ENCODE data around the gene SIK2. TPM values are rescaled to one million over a fixed set of nuclear protein-coding genes. Genes with fewer than 3 reads are reported as not detected.

Gene SIK2
- total RNA-seq, 4 donors from 2014 or later, result 6.1 to 24.3 (median 9.5) TPM

DNA sequence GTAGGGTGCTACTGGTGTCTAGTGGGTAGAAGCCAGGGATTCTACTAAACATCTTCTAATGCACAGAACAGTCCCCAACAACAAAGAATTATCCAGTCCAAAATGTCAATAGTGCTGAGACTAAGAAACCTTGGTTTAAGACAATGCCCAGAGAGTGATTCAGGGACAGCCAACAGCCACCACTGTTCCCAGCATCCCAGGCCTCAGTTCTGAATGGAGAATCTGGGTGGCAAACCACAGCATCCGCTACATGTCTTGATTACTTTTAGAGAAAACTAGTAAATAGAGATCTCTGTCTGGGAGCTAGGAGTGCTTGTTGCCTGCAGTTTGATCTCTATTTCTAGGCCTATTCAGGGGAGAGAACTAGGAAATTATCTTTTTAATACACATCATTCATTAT is 20.9 kb upstream of the SIK2 start:
- intact Hi-C loops (cut with DNase I), result no loop called here
- WGBS, 2 donors, result 91 to 100% methylated on average over 1 of the region's 1 CpG
- DNase-seq, result no peak
- no peaks in the 10 kb centered on the region for H3K27me3 ChIP-seq
- no peak for TF ChIP-seq POLR2A (IDR thresholded peaks at IDR 0.05)
- TF ChIP-seq, protein P1, sequence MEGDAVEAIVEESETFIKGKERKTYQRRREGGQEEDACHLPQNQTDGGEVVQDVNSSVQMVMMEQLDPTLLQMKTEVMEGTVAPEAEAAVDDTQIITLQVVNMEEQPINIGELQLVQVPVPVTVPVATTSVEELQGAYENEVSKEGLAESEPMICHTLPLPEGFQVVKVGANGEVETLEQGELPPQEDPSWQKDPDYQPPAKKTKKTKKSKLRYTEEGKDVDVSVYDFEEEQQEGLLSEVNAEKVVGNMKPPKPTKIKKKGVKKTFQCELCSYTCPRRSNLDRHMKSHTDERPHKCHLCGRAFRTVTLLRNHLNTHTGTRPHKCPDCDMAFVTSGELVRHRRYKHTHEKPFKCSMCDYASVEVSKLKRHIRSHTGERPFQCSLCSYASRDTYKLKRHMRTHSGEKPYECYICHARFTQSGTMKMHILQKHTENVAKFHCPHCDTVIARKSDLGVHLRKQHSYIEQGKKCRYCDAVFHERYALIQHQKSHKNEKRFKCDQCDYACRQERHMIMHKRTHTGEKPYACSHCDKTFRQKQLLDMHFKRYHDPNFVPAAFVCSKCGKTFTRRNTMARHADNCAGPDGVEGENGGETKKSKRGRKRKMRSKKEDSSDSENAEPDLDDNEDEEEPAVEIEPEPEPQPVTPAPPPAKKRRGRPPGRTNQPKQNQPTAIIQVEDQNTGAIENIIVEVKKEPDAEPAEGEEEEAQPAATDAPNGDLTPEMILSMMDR (IDR thresholded peaks at IDR 0.05), result no peak
- no peak overlapping the region for H3K27ac ChIP-seq
- no peak overlapping the region for H3K4me3 ChIP-seq
- H3K9me3 ChIP-seq, result no peaks in the 10 kb centered on the region
- no peaks in the 10 kb centered on the region for H3K36me3 ChIP-seq
- peaks cover 0 to 9% (median 0%) of the 10 kb centered on the region in 3 donors for H3K4me1 ChIP-seq

GRCh38 chr11:111582163-111582562 is 20.1 kb upstream of the SIK2 start:
- intact Hi-C loops (cut with DNase I), result no loop called here
- no peak overlapping the region for H3K27ac ChIP-seq
- no peaks in the 10 kb centered on the region for H3K36me3 ChIP-seq
- no peak overlapping the region for H3K4me3 ChIP-seq
- TF ChIP-seq POLR2A (IDR thresholded peaks at IDR 0.05), result no peak
- TF ChIP-seq, protein P1 (IDR thresholded peaks at IDR 0.05), result no peak
- H3K4me1 ChIP-seq, result peaks cover 0 to 9% (median 0%) of the 10 kb centered on the region in 3 donors
- no peaks in the 10 kb centered on the region for H3K9me3 ChIP-seq
- no peak for DNase-seq
- no peaks in the 10 kb centered on the region for H3K27me3 ChIP-seq

GRCh38 chr11:111582881-111583280 is 19.4 kb upstream of the SIK2 start:
- H3K4me3 ChIP-seq, result no peak overlapping the region
- H3K27ac ChIP-seq, result no peak overlapping the region
- no peaks in the 10 kb centered on the region for H3K36me3 ChIP-seq
- H3K4me1 ChIP-seq, result peaks cover 0 to 9% (median 0%) of the 10 kb centered on the region in 3 donors
- no peaks in the 10 kb centered on the region for H3K27me3 ChIP-seq
- 63 to 68% methylated on average over 4 of the region's 4 CpGs for WGBS, 2 donors
- intact Hi-C loops (cut with DNase I), result no loop called here
- TF ChIP-seq POLR2A (IDR thresholded peaks at IDR 0.05), result no peak
- TF ChIP-seq, protein P1 (IDR thresholded peaks at IDR 0.05), result no peak
- no peaks in the 10 kb centered on the region for H3K9me3 ChIP-seq
- no peak for DNase-seq

DNA sequence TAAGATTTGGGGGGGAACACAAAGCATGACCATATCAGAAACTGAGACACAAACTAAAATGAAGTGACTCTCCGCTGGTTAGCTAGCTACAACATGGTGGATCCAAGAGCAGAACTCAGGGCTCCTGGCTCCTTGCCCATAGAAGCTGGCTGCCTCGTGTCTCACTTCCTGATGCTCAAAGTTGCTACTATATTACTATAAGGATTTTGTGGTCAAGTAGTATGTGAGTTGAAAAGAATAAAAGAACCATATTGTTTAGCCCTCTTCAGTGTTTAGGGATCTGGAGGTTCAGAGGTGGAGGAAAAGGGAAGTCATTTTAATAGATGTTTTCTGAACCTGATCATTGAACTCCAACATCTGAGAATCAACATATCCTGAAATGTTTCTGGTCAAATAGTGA is 16.9 kb upstream of the SIK2 start:
- no peak for DNase-seq
- H3K27ac ChIP-seq, result no peak overlapping the region
- no peaks in the 10 kb centered on the region for H3K9me3 ChIP-seq
- TF ChIP-seq POLR2A (IDR thresholded peaks at IDR 0.05), result no peak
- H3K4me1 ChIP-seq, result peaks cover 0 to 9% (median 0%) of the 10 kb centered on the region in 3 donors
- intact Hi-C loops (cut with DNase I), result no loop called here
- 38 to 44% methylated on average over 2 of the region's 2 CpGs for WGBS, 2 donors
- H3K27me3 ChIP-seq, result no peaks in the 10 kb centered on the region
- no peaks in the 10 kb centered on the region for H3K36me3 ChIP-seq
- no peak overlapping the region for H3K4me3 ChIP-seq

- Histone ChIP-seq H3K4me1 (peaks cover 0 to 9% (median 0%) of the 10 kb centered on the region in 3 donors), H3K27me3 (no peaks in the 10 kb centered on the region), H3K36me3 (no peaks in the 10 kb centered on the region), H3K4me3 (no peak overlapping the region), H3K9me3 (no peaks in the 10 kb centered on the region), H3K27ac (no peak overlapping the region)
- no peak for DNase-seq
- intact Hi-C loops (cut with DNase I), result no loop called here
- TF ChIP-seq POLR2A (IDR thresholded peaks at IDR 0.05), result no peak
- TF ChIP-seq, protein P1 (IDR thresholded peaks at IDR 0.05), result peak in 5 of 6 experiments; percentile 43 to 67 (median 53)
- WGBS, 2 donors, result 23 to 30% methylated on average over 1 of the region's 1 CpG
These were observed 15.8 kb upstream of the SIK2 start for GRCh38 chr11:111586388-111586831.

DNA sequence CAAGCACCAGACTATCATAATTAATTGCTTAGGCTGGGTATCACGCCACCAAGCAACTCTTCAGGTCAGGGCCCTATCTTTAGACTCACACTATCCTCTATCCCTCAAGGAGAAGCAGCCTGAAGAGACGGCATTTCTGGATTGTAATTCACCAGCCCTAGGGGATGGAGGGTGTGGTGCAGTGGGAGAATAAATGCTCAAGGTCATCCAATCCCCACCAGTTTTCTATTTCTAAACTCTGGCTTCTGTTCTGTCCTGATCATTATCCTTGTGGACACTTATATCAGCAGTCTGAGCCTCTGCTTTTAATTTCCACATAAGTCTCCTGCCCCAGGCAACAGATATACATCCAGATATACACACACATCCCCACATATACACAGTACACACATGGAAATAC is 13.1 kb upstream of the SIK2 start:
- H3K4me1 ChIP-seq, result no peaks in the 10 kb centered on the region
- no peaks in the 10 kb centered on the region for H3K27me3 ChIP-seq
- intact Hi-C loops (cut with DNase I), result no loop called here
- WGBS, 2 donors, result 75 to 93% methylated on average over 2 of the region's 2 CpGs
- no peak overlapping the region for H3K4me3 ChIP-seq
- H3K36me3 ChIP-seq, result no peaks in the 10 kb centered on the region
- H3K9me3 ChIP-seq, result no peaks in the 10 kb centered on the region
- no peak overlapping the region for H3K27ac ChIP-seq
- no peak for DNase-seq
- no peak for TF ChIP-seq POLR2A (IDR thresholded peaks at IDR 0.05)
- TF ChIP-seq, protein P1 (IDR thresholded peaks at IDR 0.05), result no peak

All from esophagus squamous epithelium (tissue), 5 donors.